Measurements from ENCODE around the gene PALMD.

DNA sequence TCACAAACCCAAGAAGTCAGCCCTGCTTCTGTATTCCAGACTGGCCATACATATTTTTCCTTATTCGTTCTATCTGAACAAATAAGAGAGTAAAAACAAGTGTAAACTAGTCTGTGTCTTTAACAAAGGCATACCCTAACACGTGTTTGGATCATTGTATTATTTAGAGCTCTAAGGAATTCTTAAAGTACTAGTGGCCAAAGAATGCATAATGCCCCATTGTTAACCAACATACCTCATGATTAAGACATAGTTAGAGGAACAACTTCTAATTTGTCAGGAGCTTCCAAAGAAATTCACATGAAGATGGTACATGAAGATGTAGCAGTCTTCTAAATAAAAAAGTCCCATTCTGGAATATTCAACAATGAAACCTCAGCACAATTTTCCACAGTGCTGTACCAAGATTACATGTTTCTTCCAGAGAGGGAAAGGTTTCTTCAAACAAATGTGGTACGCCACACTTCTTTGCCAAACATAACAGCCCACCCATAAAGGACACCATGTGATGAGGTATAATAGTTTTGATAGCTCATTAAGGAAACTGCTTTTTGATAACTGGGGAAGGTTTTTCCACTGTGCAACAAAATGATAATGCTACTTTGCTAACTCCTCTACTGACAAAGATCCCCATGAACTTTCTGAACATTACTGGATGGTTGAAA is 5.0 kb downstream of the PALMD start:
- TF ChIP-seq, protein P1, sequence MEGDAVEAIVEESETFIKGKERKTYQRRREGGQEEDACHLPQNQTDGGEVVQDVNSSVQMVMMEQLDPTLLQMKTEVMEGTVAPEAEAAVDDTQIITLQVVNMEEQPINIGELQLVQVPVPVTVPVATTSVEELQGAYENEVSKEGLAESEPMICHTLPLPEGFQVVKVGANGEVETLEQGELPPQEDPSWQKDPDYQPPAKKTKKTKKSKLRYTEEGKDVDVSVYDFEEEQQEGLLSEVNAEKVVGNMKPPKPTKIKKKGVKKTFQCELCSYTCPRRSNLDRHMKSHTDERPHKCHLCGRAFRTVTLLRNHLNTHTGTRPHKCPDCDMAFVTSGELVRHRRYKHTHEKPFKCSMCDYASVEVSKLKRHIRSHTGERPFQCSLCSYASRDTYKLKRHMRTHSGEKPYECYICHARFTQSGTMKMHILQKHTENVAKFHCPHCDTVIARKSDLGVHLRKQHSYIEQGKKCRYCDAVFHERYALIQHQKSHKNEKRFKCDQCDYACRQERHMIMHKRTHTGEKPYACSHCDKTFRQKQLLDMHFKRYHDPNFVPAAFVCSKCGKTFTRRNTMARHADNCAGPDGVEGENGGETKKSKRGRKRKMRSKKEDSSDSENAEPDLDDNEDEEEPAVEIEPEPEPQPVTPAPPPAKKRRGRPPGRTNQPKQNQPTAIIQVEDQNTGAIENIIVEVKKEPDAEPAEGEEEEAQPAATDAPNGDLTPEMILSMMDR (IDR thresholded peaks at IDR 0.05) = no peak
- TF ChIP-seq EZH2 (IDR thresholded peaks at IDR 0.05) (no peak), EZH2phosphoT487 (IDR thresholded peaks at IDR 0.05) (no peak)

Data from neural progenitor cell (in vitro differentiated cells).